ENCODE results near the gene RGPD4.

The RGPD4 gene

GRCh38 chr2:107927034-107927534 is 100.4 kb downstream of the RGPD4 start:
- DNase-seq (ENCODE audit: low read depth in 2 of 2) = no peak

DNA sequence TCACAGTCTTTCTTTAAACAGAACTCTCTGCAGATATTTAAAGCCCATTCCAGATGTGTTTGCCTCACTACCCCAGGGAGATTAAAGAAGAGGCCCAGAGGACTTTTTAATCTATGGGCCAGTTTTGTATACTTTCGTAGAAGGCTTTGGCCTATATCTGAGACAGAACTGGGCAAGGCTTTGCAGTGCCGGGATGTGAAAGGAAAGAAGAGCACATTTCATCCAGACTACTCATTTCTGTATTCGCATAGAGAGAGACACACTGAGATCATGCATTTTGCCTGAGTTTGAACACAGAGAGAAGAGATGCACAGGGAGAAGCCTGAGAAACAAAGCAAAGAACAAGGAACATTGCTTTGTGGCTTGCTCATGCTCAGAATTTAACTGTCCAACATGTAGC is 104.7 kb downstream of the RGPD4 start:
- no peak for DNase-seq (ENCODE audit: low read depth in 2 of 2)

DNA sequence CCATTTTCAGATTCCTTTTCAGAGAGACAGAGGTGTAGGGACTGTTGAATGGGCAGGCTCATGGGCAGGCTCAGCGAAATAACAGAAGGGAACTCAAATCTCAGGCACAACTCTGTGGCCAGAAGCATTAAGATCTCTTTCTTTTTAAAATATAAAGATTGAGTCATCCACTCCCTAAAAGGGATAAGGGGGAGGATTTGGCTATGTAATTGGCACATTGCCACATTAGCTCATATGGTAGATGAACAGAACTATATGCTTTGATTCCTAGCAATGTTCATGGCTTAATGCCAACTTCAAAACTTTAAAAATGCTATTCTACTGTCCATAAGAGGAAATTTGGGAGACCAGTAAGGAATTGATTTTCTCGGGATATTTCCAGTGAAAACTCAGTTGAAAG is 105.8 kb downstream of the RGPD4 start:
- DNase-seq (ENCODE audit: low read depth in 2 of 2) = no peak

- no peak for DNase-seq (ENCODE audit: low read depth in 2 of 2)
Observed at GRCh38 chr2:107932979-107933378, 106.3 kb downstream of the RGPD4 start.

GRCh38 chr2:107936433-107937359 is 110.0 kb downstream of the RGPD4 start:
- DNase-seq (ENCODE audit: low read depth in 2 of 2) = no peak
